ENCODE results near the gene GNG2.

GNG2 gene

DNA sequence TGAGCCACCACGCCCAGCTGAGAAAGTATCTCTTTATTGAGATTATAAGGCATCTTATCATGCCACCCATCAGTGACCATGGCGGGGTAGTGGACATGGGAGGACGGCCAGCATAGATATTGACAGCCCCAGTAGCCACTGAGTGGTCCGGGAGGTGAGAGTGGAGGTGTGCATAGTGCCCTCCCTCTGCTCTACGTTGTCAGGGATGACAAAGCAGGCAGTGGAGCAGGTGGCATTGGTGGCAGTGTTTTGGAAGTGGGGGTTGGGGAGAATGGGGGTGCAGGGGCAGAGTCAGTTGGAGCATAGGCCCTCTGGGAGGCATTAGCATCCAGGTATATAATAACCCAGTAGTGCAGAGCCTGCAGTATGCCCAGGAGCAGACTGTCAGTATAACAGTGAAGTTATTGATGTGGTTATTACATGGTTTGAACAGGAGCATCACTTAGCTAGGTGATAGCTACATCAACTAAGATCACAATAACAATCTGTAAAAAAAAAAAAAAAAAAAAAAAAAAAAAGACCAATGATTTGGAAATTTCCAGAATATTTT is 41.1 kb downstream of the GNG2 start:
- Histone ChIP-seq H3K4me3 (ENCODE audit: low read depth, low read length) (no peak overlapping the region), H3K4me1 (ENCODE audit: control insufficient read depth, insufficient read depth, low read length) (no peaks in the 10 kb centered on the region), H3K36me3 (ENCODE audit: control insufficient read depth in 2 of 2, insufficient read depth in 1 of 2, low read length in 2 of 2) (no peaks in the 10 kb centered on the region), H3K27ac (ENCODE audit: extremely low read depth, low read depth, low read length) (no peak overlapping the region), H3K9me3 (ENCODE audit: control insufficient read depth, insufficient read depth, low read depth, low read length) (no peaks in the 10 kb centered on the region)
- ChIA-PET POLR2A (no interaction called here), CTCF (no interaction called here)
- TF ChIP-seq, protein P1, sequence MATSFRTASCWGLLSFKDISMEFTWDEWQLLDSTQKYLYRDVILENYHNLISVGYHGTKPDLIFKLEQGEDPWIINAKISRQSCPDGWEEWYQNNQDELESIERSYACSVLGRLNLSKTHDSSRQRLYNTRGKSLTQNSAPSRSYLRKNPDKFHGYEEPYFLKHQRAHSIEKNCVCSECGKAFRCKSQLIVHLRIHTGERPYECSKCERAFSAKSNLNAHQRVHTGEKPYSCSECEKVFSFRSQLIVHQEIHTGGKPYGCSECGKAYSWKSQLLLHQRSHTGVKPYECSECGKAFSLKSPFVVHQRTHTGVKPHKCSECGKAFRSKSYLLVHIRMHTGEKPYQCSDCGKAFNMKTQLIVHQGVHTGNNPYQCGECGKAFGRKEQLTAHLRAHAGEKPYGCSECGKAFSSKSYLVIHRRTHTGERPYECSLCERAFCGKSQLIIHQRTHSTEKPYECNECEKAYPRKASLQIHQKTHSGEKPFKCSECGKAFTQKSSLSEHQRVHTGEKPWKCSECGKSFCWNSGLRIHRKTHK (tag by site-specific recombination; IDR thresholded peaks at IDR 0.05) = no peak
- TF ChIP-seq ZNF624 (tag by site-specific recombination; IDR thresholded peaks at IDR 0.05) (no peak), ZNF433 (tag by site-specific recombination; IDR thresholded peaks at IDR 0.05; ENCODE audit: low read depth) (no peak), ZNF704 (tag by site-specific recombination; IDR thresholded peaks at IDR 0.05) (no peak), CTCF (tag by site-specific recombination; IDR thresholded peaks at IDR 0.05) (no peak), PBX3 (CRISPR knock-in tag; IDR thresholded peaks at IDR 0.05) (no peak), ZNF529 (tag by site-specific recombination; IDR thresholded peaks at IDR 0.05; ENCODE audit: insufficient replicate concordance) (no peak), ZNF174 (tag by site-specific recombination; IDR thresholded peaks at IDR 0.05) (no peak), HOXC10 (CRISPR knock-in tag; IDR thresholded peaks at IDR 0.05) (no peak), ZBTB10 (tag by site-specific recombination; IDR thresholded peaks at IDR 0.05) (no peak), ZNF132 (tag by site-specific recombination; IDR thresholded peaks at IDR 0.05; ENCODE audit: borderline replicate concordance) (no peak), YY2 (tag by site-specific recombination; IDR thresholded peaks at IDR 0.05) (no peak)
- TF ChIP-seq, protein P2, sequence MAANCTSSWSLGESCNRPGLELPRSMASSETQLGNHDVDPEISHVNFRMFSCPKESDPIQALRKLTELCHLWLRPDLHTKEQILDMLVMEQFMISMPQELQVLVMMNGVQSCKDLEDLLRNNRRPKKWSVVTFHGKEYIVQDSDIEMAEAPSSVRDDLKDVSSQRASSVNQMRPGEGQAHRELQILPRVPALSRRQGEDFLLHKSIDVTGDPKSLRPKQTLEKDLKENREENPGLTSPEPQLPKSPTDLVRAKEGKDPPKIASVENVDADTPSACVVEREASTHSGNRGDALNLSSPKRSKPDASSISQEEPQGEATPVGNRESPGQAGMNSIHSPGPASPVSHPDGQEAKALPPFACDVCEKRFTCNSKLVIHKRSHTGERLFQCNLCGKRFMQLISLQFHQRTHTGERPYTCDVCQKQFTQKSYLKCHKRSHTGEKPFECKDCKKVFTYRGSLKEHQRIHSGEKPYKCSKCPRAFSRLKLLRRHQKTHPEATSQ (tag by site-specific recombination; IDR thresholded peaks at IDR 0.05) = no peak
- TF ChIP-seq, protein P3, sequence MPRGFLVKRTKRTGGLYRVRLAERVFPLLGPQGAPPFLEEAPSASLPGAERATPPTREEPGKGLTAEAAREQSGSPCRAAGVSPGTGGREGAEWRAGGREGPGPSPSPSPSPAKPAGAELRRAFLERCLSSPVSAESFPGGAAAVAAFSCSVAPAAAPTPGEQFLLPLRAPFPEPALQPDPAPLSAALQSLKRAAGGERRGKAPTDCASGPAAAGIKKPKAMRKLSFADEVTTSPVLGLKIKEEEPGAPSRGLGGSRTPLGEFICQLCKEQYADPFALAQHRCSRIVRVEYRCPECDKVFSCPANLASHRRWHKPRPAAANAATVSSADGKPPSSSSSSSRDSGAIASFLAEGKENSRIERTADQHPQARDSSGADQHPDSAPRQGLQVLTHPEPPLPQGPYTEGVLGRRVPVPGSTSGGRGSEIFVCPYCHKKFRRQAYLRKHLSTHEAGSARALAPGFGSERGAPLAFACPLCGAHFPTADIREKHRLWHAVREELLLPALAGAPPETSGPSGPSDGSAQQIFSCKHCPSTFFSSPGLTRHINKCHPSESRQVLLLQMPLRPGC (tag by site-specific recombination; IDR thresholded peaks at IDR 0.05) = no peak
